GM12878 (cell line): ENCODE data around the gene PDE11A. TPM values are rescaled to one million over a fixed set of nuclear protein-coding genes. Genes with fewer than 3 reads are reported as not detected.

Source experiments
- ATAC-seq: fragments of 200-7000 bp; cut with Tn5 transposase; 3 replicates; pipeline ENCODE4 v1.9.1; 2020; ENCODE audit warnings: mild to moderate bottlenecking, moderate library complexity
- BruUV-seq: library from RNA; stranded (reverse); fragments of 400-500 nt; replicated peaks from 2 replicates; lab custom pipeline; 2021; lab: Mats Ljungman, UMichigan
- CTCF ChIA-PET: fragments of 300-600 bp; sonication (Branson Sonifier 250); formaldehyde crosslinking; extraction: SDS; loops from one replicate; lab custom pipeline; 2021; ENCODE audit warnings: inconsistent platforms; lab: Yijun Ruan, JAX
- POLR2A ChIA-PET: fragments of 350-600 bp; formaldehyde crosslinking; extraction: SDS; loops from one replicate; lab custom pipeline; 2021; ENCODE audit warnings: inconsistent platforms; lab: Charles Lee
- RAD21 ChIA-PET: fragments of 300-600 bp; sonication (Branson Sonifier 250); formaldehyde crosslinking; loops from one replicate; lab custom pipeline; 2023; ENCODE audit warnings: antibody characterized with exemption; ENCODE audit not compliant: unreplicated experiment; lab: Charles Lee
- SMC1A ChIA-PET: fragments of 300-600 bp; sonication (Branson Sonifier 250); formaldehyde crosslinking; loops from one replicate; lab custom pipeline; 2023; ENCODE audit not compliant: unreplicated experiment, uncharacterized antibody; lab: Charles Lee
- DNase-seq: peaks from one replicate; pipeline ENCODE4 v3.0.0-alpha.2; 2011; ENCODE audit warnings: low read depth, low spot score
- FAIRE-seq: peaks from 3 replicates; lab custom pipeline; 2011; peaks lifted over from hg19 to GRCh38; lab: Jason Lieb, UNC
- H2AFZ ChIP-seq: 2 replicates; pipeline ENCODE4 v1.6.0; 2011; ENCODE audit warnings: low read depth, low read length, control low read depth; ENCODE audit not compliant: control insufficient read depth
- H3K27ac ChIP-seq: 2 replicates; pipeline ENCODE4 v1.5.1; 2011; ENCODE audit warnings: control low read depth; ENCODE audit not compliant: control insufficient read depth, insufficient read depth
- H3K27me3 ChIP-seq, 2 experiments: replicated peaks in 1 of 2; 2 replicates each; pipeline versions ENCODE4 v1.6.0 to v1.6.1; 2011; ENCODE audit warnings: low read length in 1 of 2; ENCODE audit not compliant: control insufficient read depth in 2 of 2, insufficient read depth in 2 of 2
- H3K36me3 ChIP-seq, 2 experiments: 2 replicates each; pipeline ENCODE4 v1.5.1; 2011; ENCODE audit warnings: low read length in 1 of 2; ENCODE audit not compliant: control insufficient read depth in 2 of 2, insufficient read depth in 2 of 2
- H3K4me1 ChIP-seq: 2 replicates; pipeline ENCODE4 v1.6.1; 2011; ENCODE audit warnings: mild to moderate bottlenecking, low read length, moderate library complexity, mixed read lengths; ENCODE audit not compliant: control insufficient read depth, insufficient read depth
- H3K4me2 ChIP-seq: 2 replicates; pipeline ENCODE4 v1.6.0; 2011; ENCODE audit warnings: control low read depth; ENCODE audit not compliant: control insufficient read depth, insufficient read depth
- H3K4me3 ChIP-seq: fragments of 200-600 bp; sonication (generic); 2 replicates; pipeline ENCODE4 v1.5.1; 2016
- H3K79me2 ChIP-seq: 2 replicates; pipeline ENCODE4 v1.6.0; 2011; ENCODE audit warnings: low read length; ENCODE audit not compliant: control insufficient read depth, insufficient read depth
- H3K9ac ChIP-seq: 2 replicates; pipeline ENCODE4 v1.8.0; 2011; ENCODE audit warnings: low read length, control low read depth, mixed read lengths; ENCODE audit not compliant: control insufficient read depth, insufficient read depth
- H3K9me3 ChIP-seq: replicated peaks from 3 replicates; pipeline ENCODE4 v1.5.1; 2011; ENCODE audit warnings: mild to moderate bottlenecking, low read length; ENCODE audit not compliant: control insufficient read depth, insufficient read depth
- H4K20me1 ChIP-seq: 2 replicates; pipeline ENCODE4 v1.6.0; 2011; ENCODE audit not compliant: control insufficient read depth, insufficient read depth
- CHD4 ChIP-seq: fragments of 200-600 bp; sonication (generic); IDR thresholded peaks from 2 replicates; pipeline ENCODE4 v1.6.1; 2016; ENCODE audit warnings: mild to moderate bottlenecking
- FOXK2 ChIP-seq: fragments of 450-650 bp; IDR thresholded peaks from 2 replicates; pipeline ENCODE4 v1.6.1; 2017; ENCODE audit warnings: mild to moderate bottlenecking, moderate library complexity
- FOXM1 ChIP-seq: IDR thresholded peaks from 2 replicates; pipeline ENCODE4 v1.6.1; 2012; ENCODE audit warnings: low read depth, mild to moderate bottlenecking, inconsistent platforms, low read length, moderate library complexity
- IRF4 ChIP-seq: IDR thresholded peaks from 2 replicates; pipeline ENCODE4 v1.6.1; 2011; ENCODE audit warnings: low read depth, low read length
- MEF2A ChIP-seq: IDR thresholded peaks from 2 replicates; pipeline ENCODE4 v1.6.1; 2011; ENCODE audit warnings: low read depth, mild to moderate bottlenecking, low read length, moderate library complexity; ENCODE audit not compliant: insufficient read depth
- MEF2B ChIP-seq: fragments of 450-650 bp; IDR thresholded peaks from 2 replicates; pipeline ENCODE4 v1.6.1; 2018; ENCODE audit warnings: mild to moderate bottlenecking, moderate library complexity; ENCODE audit not compliant: partially characterized antibody, poor library complexity, severe bottlenecking
- MTA2 ChIP-seq: fragments of 450-650 bp; IDR thresholded peaks from 2 replicates; pipeline ENCODE4 v1.6.1; 2016; ENCODE audit warnings: low read depth, mild to moderate bottlenecking, moderate library complexity
- NFIC ChIP-seq: IDR thresholded peaks from 2 replicates; pipeline ENCODE4 v1.6.1; 2012; ENCODE audit warnings: low read depth, mild to moderate bottlenecking, inconsistent platforms, low read length, moderate library complexity
- POLR2AphosphoS2 ChIP-seq: IDR thresholded peaks from 2 replicates; pipeline ENCODE4 v1.6.1; 2011; ENCODE audit warnings: low read depth, mild to moderate bottlenecking, low read length, improper control_type of control experiment, moderate library complexity
- SMARCA5 ChIP-seq: fragments of 450-650 bp; IDR thresholded peaks from 2 replicates; pipeline ENCODE4 v1.6.1; 2017; ENCODE audit warnings: mild to moderate bottlenecking
- SREBF1 ChIP-seq: IDR thresholded peaks from 2 replicates; pipeline ENCODE4 v1.6.1; 2012; ENCODE audit warnings: mild to moderate bottlenecking, low read length
- STAT1 ChIP-seq: fragments of 450-650 bp; conservative IDR thresholded peaks from 2 replicates; pipeline ENCODE4 v1.6.1; 2014; ENCODE audit warnings: antibody characterized with exemption, mild to moderate bottlenecking
- ZNF384 ChIP-seq: IDR thresholded peaks from 2 replicates; pipeline ENCODE4 v1.6.1; 2012; ENCODE audit warnings: low read depth, mild to moderate bottlenecking, low read length, improper control_type of control experiment, borderline replicate concordance
- WGBS: methylation state at CpG from one replicate; pipeline ENCODE4 v1.1.6; 2016; ENCODE audit warnings: low lambda C conversion rate; ENCODE audit not compliant: insufficient replicate concordance, insufficient coverage; ENCODE audit errors: missing lambda C conversion rate; 5-methylcytosine and 5-hydroxymethylcytosine counted together
- in situ Hi-C: fragments of 300-500 bp; cut with MboI; formaldehyde crosslinking; loops from 9 replicates; pipeline ENCODE4 v1.14.3; 2018; ENCODE audit warnings: mixed read lengths
- intact Hi-C: fragments of 100-400 bp; cut with micrococcal nuclease; formaldehyde crosslinking; loops from one replicate; pipeline ENCODE4 v1.14.2; 2022; ENCODE audit not compliant: unreplicated experiment
- polyA plus RNA-seq, 11 experiments: library from polyadenylated mRNA; depleted of rRNA in 4 of 11; unstranded in 6 of 11; stranded (reverse) in 5 of 11; fragments of >200 nt; fragmentation: Nextera tagmentation in 4 of 11; fragmentation: Illumina TruSeq in 1 of 11; extraction: Ambion mirVana in 4 of 11; extraction: Trizol in 1 of 11; gene quantifications; 1 replicate in 1 of 11; 2 replicates in 10 of 11; pipeline versions ENCODE4 v1.2.1 to v1.2.3, GENCODE V29; 2011 to 2016; ENCODE audit warnings: inconsistent platforms in 2 of 11, missing spikeins in 2 of 11, low read depth in 1 of 11
- total RNA-seq, 4 experiments: library from RNA; depleted of rRNA in 3 of 4; stranded (reverse); fragments of >200 nt in 3 of 4; fragmentation: Illumina TruSeq in 1 of 4; extraction: Trizol in 1 of 4; gene quantifications; 2 replicates each; pipeline versions ENCODE4 v1.2.1 to v1.2.3, GENCODE V29; 2013 to 2021
- TF ChIP-seq, protein P1 (sequence below): fragments of 450-650 bp; IDR thresholded peaks from 2 replicates; pipeline ENCODE4 v1.6.1; 2017; ENCODE audit warnings: borderline replicate concordance
- TF ChIP-seq, protein P2 (sequence below): IDR thresholded peaks from 2 replicates; pipeline ENCODE4 v1.6.1; 2011; ENCODE audit warnings: borderline replicate concordance, low read depth, mild to moderate bottlenecking, moderate library complexity, low read length; ENCODE audit not compliant: insufficient read depth, poor library complexity, severe bottlenecking
- TF ChIP-seq, protein P3 (sequence below): fragments of 450-650 bp; formaldehyde crosslinking; IDR thresholded peaks from 2 replicates; pipeline ENCODE4 v1.4.0; 2022; ENCODE audit warnings: mild to moderate bottlenecking, moderate library complexity
- TF ChIP-seq, protein P4 (sequence below): IDR thresholded peaks from 2 replicates; pipeline ENCODE4 v1.6.1; 2012; ENCODE audit warnings: low read depth, low read length, improper control_type of control experiment
- TF ChIP-seq, protein P5 (sequence below): IDR thresholded peaks from 2 replicates; pipeline ENCODE4 v1.6.1; 2011; ENCODE audit warnings: borderline replicate concordance, low read depth, mild to moderate bottlenecking, moderate library complexity, mixed read lengths, low read length; ENCODE audit not compliant: insufficient read depth; ENCODE audit errors: extremely low read length

PDE11A gene
- total and polyA plus RNA-seq, 10 of the 15 experiments (the other 5 are each of a cell fraction or from before 2014, with no cell fraction given), result 0.01 to 0.17 (median 0.06) TPM; not detected in 5

DNA sequence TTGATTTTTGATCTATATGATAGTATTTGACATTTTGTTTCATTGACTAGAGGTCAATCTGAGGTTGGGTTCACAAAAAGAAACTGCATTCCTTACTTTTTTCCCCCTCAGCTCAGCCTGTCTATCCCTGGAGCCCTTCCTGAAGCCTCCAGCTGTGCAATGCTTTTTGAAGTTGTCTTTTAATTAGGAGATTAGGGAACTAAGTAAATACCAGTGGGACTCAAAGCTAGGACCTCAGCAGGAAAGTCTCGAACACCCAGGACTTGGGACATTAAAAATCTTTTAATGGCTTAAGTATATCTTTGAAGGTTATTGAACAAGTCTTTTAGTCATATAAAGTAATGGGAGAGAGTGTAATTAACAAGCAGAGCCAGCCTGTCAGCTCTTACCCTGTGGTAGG lies 220.2 kb downstream of the PDE11A start:
- Histone ChIP-seq H4K20me1 (no peaks in the 10 kb centered on the region), H3K4me1 (no peaks in the 10 kb centered on the region), H3K9me3 (no peaks in the 10 kb centered on the region), H3K27me3 (no peaks in the 10 kb centered on the region), H3K27ac (no peak overlapping the region), H3K79me2 (no peaks in the 10 kb centered on the region), H3K4me2 (no peak overlapping the region), H3K4me3 (no peak overlapping the region), H3K36me3 (no peaks in the 10 kb centered on the region), H3K9ac (no peak overlapping the region), H2AFZ (no peak overlapping the region)
- ATAC-seq, result no peak
- ChIA-PET SMC1A (no interaction called here), CTCF (no interaction called here), RAD21 (no interaction called here), POLR2A (no interaction called here)
- FAIRE-seq, result no peak
- in situ Hi-C loops (no loop called here), intact Hi-C loops (no loop called here)
- 4% methylated on average over 1 of the region's 1 CpG for WGBS
- no peak for DNase-seq
- no TSS peak for BruUV-seq
- TF ChIP-seq, protein P1, sequence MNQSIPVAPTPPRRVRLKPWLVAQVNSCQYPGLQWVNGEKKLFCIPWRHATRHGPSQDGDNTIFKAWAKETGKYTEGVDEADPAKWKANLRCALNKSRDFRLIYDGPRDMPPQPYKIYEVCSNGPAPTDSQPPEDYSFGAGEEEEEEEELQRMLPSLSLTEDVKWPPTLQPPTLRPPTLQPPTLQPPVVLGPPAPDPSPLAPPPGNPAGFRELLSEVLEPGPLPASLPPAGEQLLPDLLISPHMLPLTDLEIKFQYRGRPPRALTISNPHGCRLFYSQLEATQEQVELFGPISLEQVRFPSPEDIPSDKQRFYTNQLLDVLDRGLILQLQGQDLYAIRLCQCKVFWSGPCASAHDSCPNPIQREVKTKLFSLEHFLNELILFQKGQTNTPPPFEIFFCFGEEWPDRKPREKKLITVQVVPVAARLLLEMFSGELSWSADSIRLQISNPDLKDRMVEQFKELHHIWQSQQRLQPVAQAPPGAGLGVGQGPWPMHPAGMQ, result no peak
- TF ChIP-seq FOXK2 (no peak), STAT1 (no peak), POLR2AphosphoS2 (no peak), FOXM1 (no peak), NFIC (no peak), IRF4 (no peak), SREBF1 (no peak), MTA2 (no peak), MEF2A (no peak), SMARCA5 (no peak), MEF2B (no peak), CHD4 (no peak), ZNF384 (no peak)
- TF ChIP-seq, protein P2, sequence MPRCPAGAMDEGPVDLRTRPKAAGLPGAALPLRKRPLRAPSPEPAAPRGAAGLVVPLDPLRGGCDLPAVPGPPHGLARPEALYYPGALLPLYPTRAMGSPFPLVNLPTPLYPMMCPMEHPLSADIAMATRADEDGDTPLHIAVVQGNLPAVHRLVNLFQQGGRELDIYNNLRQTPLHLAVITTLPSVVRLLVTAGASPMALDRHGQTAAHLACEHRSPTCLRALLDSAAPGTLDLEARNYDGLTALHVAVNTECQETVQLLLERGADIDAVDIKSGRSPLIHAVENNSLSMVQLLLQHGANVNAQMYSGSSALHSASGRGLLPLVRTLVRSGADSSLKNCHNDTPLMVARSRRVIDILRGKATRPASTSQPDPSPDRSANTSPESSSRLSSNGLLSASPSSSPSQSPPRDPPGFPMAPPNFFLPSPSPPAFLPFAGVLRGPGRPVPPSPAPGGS, result no peak
- TF ChIP-seq, protein P3, sequence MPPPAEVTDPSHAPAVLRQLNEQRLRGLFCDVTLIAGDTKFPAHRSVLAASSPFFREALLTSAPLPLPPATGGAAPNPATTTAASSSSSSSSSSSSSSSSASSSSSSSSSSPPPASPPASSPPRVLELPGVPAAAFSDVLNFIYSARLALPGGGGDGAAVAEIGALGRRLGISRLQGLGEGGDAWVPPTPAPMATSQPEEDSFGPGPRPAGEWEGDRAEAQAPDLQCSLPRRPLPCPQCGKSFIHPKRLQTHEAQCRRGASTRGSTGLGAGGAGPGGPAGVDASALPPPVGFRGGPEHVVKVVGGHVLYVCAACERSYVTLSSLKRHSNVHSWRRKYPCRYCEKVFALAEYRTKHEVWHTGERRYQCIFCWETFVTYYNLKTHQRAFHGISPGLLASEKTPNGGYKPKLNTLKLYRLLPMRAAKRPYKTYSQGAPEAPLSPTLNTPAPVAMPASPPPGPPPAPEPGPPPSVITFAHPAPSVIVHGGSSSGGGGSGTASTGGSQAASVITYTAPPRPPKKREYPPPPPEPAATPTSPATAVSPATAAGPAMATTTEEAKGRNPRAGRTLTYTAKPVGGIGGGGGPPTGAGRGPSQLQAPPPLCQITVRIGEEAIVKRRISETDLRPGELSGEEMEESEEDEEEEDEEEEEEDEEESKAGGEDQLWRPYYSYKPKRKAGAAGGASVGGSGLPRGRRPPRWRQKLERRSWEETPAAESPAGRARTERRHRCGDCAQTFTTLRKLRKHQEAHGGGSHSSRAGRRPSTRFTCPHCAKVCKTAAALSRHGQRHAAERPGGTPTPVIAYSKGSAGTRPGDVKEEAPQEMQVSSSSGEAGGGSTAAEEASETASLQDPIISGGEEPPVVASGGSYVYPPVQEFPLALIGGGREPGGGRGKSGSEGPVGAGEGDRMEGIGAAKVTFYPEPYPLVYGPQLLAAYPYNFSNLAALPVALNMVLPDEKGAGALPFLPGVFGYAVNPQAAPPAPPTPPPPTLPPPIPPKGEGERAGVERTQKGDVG (CRISPR knock-in tag), result no peak
- TF ChIP-seq, protein P4, sequence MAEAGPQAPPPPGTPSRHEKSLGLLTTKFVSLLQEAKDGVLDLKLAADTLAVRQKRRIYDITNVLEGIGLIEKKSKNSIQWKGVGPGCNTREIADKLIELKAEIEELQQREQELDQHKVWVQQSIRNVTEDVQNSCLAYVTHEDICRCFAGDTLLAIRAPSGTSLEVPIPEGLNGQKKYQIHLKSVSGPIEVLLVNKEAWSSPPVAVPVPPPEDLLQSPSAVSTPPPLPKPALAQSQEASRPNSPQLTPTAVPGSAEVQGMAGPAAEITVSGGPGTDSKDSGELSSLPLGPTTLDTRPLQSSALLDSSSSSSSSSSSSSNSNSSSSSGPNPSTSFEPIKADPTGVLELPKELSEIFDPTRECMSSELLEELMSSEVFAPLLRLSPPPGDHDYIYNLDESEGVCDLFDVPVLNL, result no peak
- TF ChIP-seq, protein P5, sequence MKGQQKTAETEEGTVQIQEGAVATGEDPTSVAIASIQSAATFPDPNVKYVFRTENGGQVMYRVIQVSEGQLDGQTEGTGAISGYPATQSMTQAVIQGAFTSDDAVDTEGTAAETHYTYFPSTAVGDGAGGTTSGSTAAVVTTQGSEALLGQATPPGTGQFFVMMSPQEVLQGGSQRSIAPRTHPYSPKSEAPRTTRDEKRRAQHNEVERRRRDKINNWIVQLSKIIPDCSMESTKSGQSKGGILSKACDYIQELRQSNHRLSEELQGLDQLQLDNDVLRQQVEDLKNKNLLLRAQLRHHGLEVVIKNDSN, result no peak
